Thoracic aorta (tissue), 2 donors: ENCODE measurements around the gene OR2V1. TPM values are rescaled to one million over a fixed set of nuclear protein-coding genes. Genes with fewer than 3 reads are reported as not detected.

Experiments
- ATAC-seq: fragments of 150-250 bp; one replicate; pipeline ENCODE4 v1.8.0; 2017; ENCODE audit warnings: low read depth; ENCODE audit not compliant: insufficient number of reproducible peaks, low FRiP score
- DNase-seq: peaks from one replicate; pipeline ENCODE4 v3.0.0-alpha.2; 2020; ENCODE audit warnings: low spot score
- H3K27ac ChIP-seq, 2 donors: fragments of 200-600 bp; sonication (generic); 1 replicate in 1 of 2; 2 replicates in 1 of 2; pipeline ENCODE4 v1.5.1; 2016; ENCODE audit warnings: mild to moderate bottlenecking in 2 of 2, moderate library complexity in 2 of 2
- H3K27me3 ChIP-seq: fragments of 200-600 bp; sonication (generic); replicated peaks from 2 replicates; pipeline ENCODE4 v1.6.0; 2016; ENCODE audit warnings: mild to moderate bottlenecking; ENCODE audit not compliant: insufficient read depth
- H3K36me3 ChIP-seq: fragments of 200-600 bp; sonication (generic); one replicate; pipeline ENCODE4 v1.5.1; 2016
- H3K4me1 ChIP-seq, 2 donors: fragments of 200-600 bp; sonication (generic); 1 replicate in 1 of 2; 2 replicates in 1 of 2; pipeline versions ENCODE4 v1.5.1 to v1.6.0; 2016; ENCODE audit warnings: low read depth in 2 of 2, mild to moderate bottlenecking in 1 of 2; ENCODE audit not compliant: control insufficient read depth in 1 of 2
- H3K4me3 ChIP-seq: fragments of 200-600 bp; sonication (generic); 2 replicates; pipeline ENCODE4 v1.5.1; 2016; ENCODE audit warnings: mild to moderate bottlenecking
- H3K9me3 ChIP-seq: fragments of 200-600 bp; sonication (generic); 2 replicates; pipeline ENCODE4 v1.5.1; 2016
- total RNA-seq, 2 donors: library from RNA; depleted of rRNA; stranded (reverse); fragments of >200 nt; gene quantifications; one replicate each; pipeline versions ENCODE4 v1.1.0 to v1.2.3, GENCODE V29; 2016
- TF ChIP-seq, protein P1 (sequence below): fragments of 200-600 bp; sonication (generic); IDR thresholded peaks from one replicate; pipeline ENCODE4 v1.5.1; 2019; ENCODE audit warnings: antibody characterized with exemption

OR2V1 gene
- total RNA-seq, 2 donors from 2014 or later: not detected

DNA sequence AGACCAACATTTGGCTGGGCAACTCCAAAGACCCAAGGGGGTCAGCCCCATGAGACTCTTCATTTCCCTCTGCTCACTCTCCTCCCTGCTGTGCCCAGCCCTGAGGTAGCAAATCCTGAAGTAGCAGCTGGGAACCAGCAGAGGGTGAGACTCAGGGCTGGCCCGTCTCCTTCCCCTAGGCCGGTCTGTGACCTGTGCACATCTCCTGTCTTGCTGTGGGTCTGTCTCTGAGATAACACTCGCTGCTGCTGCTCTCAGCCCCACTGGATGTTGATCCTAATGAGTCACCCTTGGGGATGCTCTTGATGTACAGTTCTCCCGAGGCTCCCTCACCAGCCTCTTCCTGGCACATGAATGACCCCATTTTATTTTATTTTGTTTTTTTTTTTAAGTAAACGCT, 7.3 kb upstream of the OR2V1 start:
- DNase-seq (no peak), ATAC-seq (no peak)
- Histone ChIP-seq H3K27ac (no peak overlapping the region), H3K4me1 (no peaks in the 10 kb centered on the region), H3K36me3 (no peaks in the 10 kb centered on the region), H3K9me3 (no peaks in the 10 kb centered on the region), H3K27me3 (no peaks in the 10 kb centered on the region), H3K4me3 (no peak overlapping the region)
- TF ChIP-seq, protein P1, sequence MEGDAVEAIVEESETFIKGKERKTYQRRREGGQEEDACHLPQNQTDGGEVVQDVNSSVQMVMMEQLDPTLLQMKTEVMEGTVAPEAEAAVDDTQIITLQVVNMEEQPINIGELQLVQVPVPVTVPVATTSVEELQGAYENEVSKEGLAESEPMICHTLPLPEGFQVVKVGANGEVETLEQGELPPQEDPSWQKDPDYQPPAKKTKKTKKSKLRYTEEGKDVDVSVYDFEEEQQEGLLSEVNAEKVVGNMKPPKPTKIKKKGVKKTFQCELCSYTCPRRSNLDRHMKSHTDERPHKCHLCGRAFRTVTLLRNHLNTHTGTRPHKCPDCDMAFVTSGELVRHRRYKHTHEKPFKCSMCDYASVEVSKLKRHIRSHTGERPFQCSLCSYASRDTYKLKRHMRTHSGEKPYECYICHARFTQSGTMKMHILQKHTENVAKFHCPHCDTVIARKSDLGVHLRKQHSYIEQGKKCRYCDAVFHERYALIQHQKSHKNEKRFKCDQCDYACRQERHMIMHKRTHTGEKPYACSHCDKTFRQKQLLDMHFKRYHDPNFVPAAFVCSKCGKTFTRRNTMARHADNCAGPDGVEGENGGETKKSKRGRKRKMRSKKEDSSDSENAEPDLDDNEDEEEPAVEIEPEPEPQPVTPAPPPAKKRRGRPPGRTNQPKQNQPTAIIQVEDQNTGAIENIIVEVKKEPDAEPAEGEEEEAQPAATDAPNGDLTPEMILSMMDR: no peak

DNA sequence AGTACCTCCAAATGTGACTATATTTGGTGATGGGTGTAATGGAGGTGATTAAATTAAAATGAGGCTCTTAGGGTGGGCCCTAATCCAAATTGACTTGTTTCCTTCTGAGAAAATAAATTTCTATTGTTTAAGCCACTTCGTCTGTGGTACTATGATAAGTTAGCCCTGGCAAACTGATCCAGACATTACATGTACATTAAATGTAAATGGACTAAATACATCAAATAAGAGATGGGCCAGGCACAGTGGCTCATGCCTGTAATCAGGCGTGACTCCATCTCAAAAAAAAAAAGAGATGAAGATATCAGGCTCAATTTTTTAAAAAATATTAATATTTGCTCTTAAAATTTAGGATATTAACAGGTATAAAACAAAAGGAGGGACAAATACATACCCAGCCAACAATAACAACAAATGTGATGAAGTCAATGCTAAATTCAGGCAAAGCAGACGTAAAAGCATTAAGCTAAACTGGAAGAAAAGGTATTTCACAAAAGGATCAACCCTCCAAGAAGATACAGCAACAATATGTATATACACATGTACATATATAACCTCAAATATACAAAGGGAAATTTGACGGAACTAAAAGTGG, 5.5 kb upstream of the OR2V1 start:
- H3K27me3 ChIP-seq: no peaks in the 10 kb centered on the region
- no peak for ATAC-seq
- DNase-seq: no peak
- H3K27ac ChIP-seq: no peak overlapping the region
- H3K36me3 ChIP-seq: no peaks in the 10 kb centered on the region
- H3K4me1 ChIP-seq: no peaks in the 10 kb centered on the region
- no peaks in the 10 kb centered on the region for H3K9me3 ChIP-seq
- TF ChIP-seq, protein P1: no peak
- no peak overlapping the region for H3K4me3 ChIP-seq

DNA sequence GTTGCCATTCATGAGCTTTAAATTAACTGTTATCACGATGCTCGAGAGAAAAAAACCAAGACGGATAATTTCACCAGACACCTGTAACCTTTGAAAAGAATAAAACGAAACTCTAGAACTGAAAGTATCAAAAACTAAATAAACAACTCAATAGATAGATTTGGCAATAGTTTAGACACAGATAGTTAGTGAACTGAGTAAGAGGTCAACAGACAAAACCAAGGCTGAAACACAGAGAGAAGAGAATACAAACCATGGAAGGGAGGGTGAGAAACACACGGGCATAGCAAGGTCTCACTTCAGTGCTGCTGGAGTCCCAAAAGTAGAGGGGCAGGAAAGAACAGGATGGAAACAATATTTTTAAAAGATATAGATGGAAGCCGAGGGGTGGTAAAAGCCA, 3.3 kb upstream of the OR2V1 start:
- DNase-seq (no peak), ATAC-seq (no peak)
- Histone ChIP-seq H3K4me3 (no peak overlapping the region), H3K4me1 (no peaks in the 10 kb centered on the region), H3K27me3 (no peaks in the 10 kb centered on the region), H3K36me3 (no peaks in the 10 kb centered on the region), H3K27ac (no peak overlapping the region), H3K9me3 (no peaks in the 10 kb centered on the region)
- TF ChIP-seq, protein P1: no peak

DNA sequence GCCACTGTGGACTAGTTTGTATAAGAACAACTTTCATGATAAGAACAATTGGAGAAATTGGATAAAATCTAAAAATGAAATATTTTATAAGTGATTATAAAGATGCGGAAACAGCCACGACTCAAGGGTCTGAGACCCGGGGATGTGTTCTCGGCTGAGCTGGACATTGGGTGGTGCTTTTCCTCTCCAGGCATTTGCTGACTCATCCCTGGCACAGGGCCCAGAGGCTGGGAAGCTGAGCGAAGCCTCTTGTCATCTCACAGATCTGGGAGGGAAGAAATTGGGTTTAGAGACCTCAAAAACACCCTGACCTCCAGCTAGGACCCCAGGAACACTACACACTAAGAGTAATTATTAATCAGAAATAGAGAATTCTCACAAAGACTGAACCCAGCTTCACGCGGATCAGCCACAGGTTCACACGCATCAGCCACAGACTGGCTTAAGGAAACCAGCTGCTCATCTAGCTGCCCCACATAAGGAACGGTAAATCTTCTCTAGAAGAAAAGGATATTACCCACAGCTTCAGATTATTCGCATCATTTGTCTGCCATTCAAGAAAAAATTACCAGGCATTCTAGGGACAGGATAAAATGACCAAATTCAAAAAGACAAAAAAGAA, 2.8 kb upstream of the OR2V1 start:
- no peak for ATAC-seq
- H3K27me3 ChIP-seq: no peaks in the 10 kb centered on the region
- TF ChIP-seq, protein P1: no peak
- H3K9me3 ChIP-seq: no peaks in the 10 kb centered on the region
- H3K27ac ChIP-seq: no peak overlapping the region
- DNase-seq: no peak
- H3K4me1 ChIP-seq: no peaks in the 10 kb centered on the region
- no peaks in the 10 kb centered on the region for H3K36me3 ChIP-seq
- no peak overlapping the region for H3K4me3 ChIP-seq

DNA sequence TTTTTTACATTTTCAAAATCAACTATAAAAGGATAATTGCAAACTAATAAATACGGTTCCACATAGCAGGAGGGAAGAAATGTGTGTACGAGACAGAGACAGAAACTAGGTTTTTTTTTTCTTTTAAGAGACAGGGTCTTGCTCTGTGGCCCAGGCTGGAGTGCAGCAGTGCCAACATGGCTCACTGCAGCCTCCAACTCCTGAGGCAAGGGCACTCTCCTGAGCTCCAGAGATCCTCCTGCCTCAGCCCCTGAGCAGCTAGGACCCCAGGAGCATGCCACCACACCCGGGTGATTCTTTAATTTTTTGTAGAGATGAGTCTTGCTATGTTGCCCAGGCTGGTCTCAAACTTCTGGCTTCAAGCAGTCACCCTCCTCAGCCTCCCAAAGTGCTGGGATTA, 2.1 kb upstream of the OR2V1 start:
- ATAC-seq: no peak
- H3K27me3 ChIP-seq: no peaks in the 10 kb centered on the region
- H3K36me3 ChIP-seq: no peaks in the 10 kb centered on the region
- DNase-seq: no peak
- H3K4me3 ChIP-seq: no peak overlapping the region
- no peaks in the 10 kb centered on the region for H3K9me3 ChIP-seq
- H3K27ac ChIP-seq: no peak overlapping the region
- TF ChIP-seq, protein P1: no peak
- H3K4me1 ChIP-seq: no peaks in the 10 kb centered on the region
